BJ (cell line): ENCODE results near the gene ADAMTS12. TPM values are rescaled to one million over a fixed set of nuclear protein-coding genes. Genes with fewer than 3 reads are reported as not detected.

Experiments used
- CTCF ChIA-PET: fragments of 350-600 bp; formaldehyde crosslinking; extraction: SDS; loops from one replicate; lab custom pipeline; 2021; ENCODE audit warnings: antibody characterized with exemption, inconsistent platforms; lab: Yijun Ruan, JAX
- POLR2A ChIA-PET: fragments of 300-600 bp; sonication (Branson Sonifier 250); formaldehyde crosslinking; extraction: SDS; loops from one replicate; lab custom pipeline; 2021; ENCODE audit warnings: antibody characterized with exemption; lab: Charles Lee
- DNase-seq: peaks from one replicate; pipeline ENCODE4 v3.0.0-alpha.2; 2011; ENCODE audit warnings: low read depth
- H3K27me3 ChIP-seq: 2 replicates; pipeline ENCODE4 v1.6.0; 2011; ENCODE audit warnings: low read length; ENCODE audit not compliant: control insufficient read depth, insufficient read depth
- H3K36me3 ChIP-seq: 2 replicates; pipeline ENCODE4 v1.5.1; 2011; ENCODE audit warnings: low read length; ENCODE audit not compliant: control insufficient read depth, insufficient read depth
- H3K4me3 ChIP-seq: 2 replicates; pipeline ENCODE4 v1.5.1; 2011; ENCODE audit warnings: low read depth, mild to moderate bottlenecking, control low read depth, low read length
- polyA plus RNA-seq: library from polyadenylated mRNA; depleted of rRNA; stranded (reverse); fragments of >200 nt; gene quantifications from 2 replicates; pipeline ENCODE4 v1.2.3, GENCODE V29; 2011
- TF ChIP-seq, protein P1 (sequence below): IDR thresholded peaks from 2 replicates; pipeline ENCODE4 v1.5.1; 2011; ENCODE audit warnings: low read depth, mild to moderate bottlenecking, control low read depth, inconsistent platforms, low read length, moderate library complexity; ENCODE audit not compliant: insufficient read depth

ADAMTS12 gene
- polyA plus RNA-seq, 1 experiment, result 25.6 TPM

DNA sequence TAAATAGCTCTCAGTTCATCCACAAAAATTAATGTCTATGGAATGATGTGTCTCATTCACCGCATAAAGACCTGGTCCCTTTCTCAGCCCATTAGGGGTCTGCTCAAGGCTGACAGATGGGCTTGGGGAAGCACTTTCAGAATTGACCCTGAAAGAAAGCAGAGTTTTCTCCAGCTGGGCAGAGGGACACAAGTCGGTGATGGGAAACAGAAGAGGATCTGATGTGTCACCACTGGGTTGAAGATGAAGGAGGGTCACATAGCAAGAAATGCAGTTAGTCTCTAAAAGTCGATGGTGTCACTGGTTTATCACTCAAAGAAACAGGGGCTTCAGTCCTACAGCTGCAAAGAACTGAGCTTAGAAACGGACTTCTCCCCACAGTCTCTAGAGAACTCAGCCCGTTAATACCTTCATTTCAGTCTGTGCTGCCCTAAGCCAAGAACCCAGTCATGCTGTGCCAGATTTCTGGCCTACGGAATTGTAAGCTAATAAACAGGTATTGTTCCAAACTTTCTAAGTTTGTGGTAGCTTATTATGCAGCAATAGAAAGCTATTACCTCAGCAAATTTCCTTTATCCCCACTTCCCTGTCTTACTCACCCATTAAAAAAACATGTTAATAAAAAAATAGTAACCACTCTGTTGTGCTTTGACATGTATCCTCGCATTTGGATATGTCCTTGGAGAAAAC is 64.6 kb downstream of the ADAMTS12 start:
- POLR2A ChIA-PET, result interaction anchor here (0.6 kb wide), 1 partner anchor 108 kb away, joined by 4 read pairs; no protein-coding TSS in a partner anchor
- TF ChIP-seq, protein P1, sequence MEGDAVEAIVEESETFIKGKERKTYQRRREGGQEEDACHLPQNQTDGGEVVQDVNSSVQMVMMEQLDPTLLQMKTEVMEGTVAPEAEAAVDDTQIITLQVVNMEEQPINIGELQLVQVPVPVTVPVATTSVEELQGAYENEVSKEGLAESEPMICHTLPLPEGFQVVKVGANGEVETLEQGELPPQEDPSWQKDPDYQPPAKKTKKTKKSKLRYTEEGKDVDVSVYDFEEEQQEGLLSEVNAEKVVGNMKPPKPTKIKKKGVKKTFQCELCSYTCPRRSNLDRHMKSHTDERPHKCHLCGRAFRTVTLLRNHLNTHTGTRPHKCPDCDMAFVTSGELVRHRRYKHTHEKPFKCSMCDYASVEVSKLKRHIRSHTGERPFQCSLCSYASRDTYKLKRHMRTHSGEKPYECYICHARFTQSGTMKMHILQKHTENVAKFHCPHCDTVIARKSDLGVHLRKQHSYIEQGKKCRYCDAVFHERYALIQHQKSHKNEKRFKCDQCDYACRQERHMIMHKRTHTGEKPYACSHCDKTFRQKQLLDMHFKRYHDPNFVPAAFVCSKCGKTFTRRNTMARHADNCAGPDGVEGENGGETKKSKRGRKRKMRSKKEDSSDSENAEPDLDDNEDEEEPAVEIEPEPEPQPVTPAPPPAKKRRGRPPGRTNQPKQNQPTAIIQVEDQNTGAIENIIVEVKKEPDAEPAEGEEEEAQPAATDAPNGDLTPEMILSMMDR, result no peak
- no peaks in the 10 kb centered on the region for H3K27me3 ChIP-seq
- H3K36me3 ChIP-seq, result no peaks in the 10 kb centered on the region
- CTCF ChIA-PET, result interaction anchor here (1.3 to 1.8 kb wide), 2 partner anchors 13 to 108 kb away, joined by 3 to 4 read pairs; no protein-coding TSS in a partner anchor
- DNase-seq, result no peak
- H3K4me3 ChIP-seq, result no peak overlapping the region

DNA sequence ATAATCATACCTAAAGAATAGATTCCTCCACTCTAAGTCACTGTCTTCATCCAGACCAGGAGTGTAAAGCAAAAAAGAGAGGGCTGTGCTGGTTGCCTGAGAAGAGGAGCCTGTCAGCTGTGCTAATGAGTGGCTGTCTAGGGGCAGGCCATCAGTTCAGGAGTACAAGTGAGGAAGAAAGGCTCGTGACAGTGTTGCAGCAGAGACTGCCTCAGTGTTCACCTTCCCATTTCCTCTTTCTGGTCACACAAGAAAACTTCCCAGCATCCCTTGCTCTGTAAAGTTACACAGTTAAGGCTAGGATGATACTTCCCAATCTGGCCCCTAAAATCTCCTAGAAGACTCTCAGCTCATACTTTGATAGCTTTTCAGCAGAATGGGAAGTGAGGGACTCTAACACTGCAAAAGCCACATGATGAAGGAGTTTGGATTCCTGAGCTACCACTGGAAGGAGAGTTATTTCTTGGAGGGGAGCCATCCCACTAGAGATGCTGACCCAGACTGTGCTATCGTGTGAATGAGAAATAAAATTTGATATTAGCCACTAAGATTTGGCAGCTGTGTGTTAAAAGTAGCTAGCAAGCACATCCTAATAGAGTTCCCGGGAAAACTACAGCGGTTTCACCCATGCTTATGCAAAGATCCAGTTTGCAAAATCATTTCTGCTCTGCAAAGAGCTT is 67.1 kb downstream of the ADAMTS12 start:
- TF ChIP-seq, protein P1, result no peak
- H3K27me3 ChIP-seq, result no peaks in the 10 kb centered on the region
- ChIA-PET CTCF (interaction anchor here (1.2 kb wide), 1 partner anchor 12 kb away, joined by 4 read pairs; no protein-coding TSS in a partner anchor), POLR2A (interaction anchor here (0.7 kb wide), 1 partner anchor 31 kb away, joined by 7 read pairs; no protein-coding TSS in a partner anchor)
- H3K4me3 ChIP-seq, result no peak overlapping the region
- peak; percentile 79 for DNase-seq
- no peaks in the 10 kb centered on the region for H3K36me3 ChIP-seq

DNA sequence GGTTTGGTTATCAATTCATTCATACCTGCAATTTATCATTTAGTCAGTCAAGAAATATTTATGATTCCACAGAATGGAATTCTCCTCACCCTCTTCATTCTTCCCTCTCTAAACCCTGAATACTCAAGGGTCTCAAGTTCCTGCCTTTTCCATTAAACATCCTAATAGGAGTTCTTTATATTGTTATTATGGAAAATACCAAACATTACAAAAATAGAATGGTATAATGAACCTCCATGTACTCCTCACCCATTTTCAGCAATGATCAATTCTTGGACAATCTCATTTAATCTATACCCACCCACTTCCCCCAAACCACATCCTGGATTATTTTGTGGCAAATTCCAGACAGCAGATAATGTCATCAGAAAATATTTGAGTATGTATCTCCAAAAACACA is 74.5 kb downstream of the ADAMTS12 start:
- Histone ChIP-seq H3K36me3 (no peaks in the 10 kb centered on the region), H3K4me3 (no peak overlapping the region), H3K27me3 (no peaks in the 10 kb centered on the region)
- DNase-seq, result no peak
- ChIA-PET CTCF (no interaction called here), POLR2A (no interaction called here)
- TF ChIP-seq, protein P1, result no peak

DNA sequence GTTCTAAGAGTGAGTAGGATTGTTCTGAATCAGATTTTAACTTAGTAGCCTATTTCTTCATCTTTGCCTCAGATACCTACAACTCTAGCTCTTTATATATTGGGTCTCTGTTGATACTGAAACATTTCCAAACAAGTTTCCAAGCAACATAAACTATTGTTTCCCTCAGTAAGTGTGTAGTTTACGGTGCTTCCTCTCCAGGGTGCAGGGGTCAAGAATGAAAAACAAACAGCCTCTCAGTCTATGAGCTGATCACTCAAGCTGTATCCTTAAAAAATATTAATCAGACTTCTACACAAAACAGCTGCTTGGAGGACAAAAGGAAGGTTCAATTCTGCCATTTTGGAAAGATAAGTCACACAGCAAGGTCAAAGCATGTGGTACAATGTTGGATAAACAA is 75.0 kb downstream of the ADAMTS12 start:
- TF ChIP-seq, protein P1, result no peak
- Histone ChIP-seq H3K4me3 (no peak overlapping the region), H3K36me3 (no peaks in the 10 kb centered on the region), H3K27me3 (no peaks in the 10 kb centered on the region)
- CTCF ChIA-PET, result no interaction called here
- no peak for DNase-seq
- POLR2A ChIA-PET, result no interaction called here

DNA sequence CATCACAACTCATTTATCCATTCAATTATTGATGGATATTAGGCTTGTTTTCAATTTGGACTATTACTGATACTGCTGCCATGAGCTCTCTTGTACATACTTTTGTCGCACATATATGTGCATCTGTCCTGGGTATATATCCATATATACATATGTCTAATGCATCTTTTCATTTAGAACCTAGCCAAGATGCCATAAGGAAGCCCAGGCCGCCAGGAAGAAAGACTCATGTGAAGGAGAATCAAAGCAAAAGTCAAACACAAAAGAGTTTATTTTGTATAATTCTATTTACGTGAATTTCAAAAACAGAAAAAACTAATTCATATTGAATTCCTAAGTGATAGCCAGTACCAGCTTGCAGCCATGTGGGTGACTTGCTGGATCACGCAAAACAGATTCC is 79.0 kb downstream of the ADAMTS12 start:
- ChIA-PET CTCF (interaction anchor here (0.6 to 1.4 kb wide), 4 partner anchors 10 to 21 kb away, joined by 3 to 4 read pairs (median 4); no protein-coding TSS in a partner anchor), POLR2A (no interaction called here)
- no peaks in the 10 kb centered on the region for H3K27me3 ChIP-seq
- no peak for DNase-seq
- TF ChIP-seq, protein P1, result no peak
- H3K4me3 ChIP-seq, result no peak overlapping the region
- no peaks in the 10 kb centered on the region for H3K36me3 ChIP-seq
